Fibroblast of lung (primary cell): Measurements from ENCODE around the gene GLRA1. TPM values are rescaled to one million over a fixed set of nuclear protein-coding genes. Genes with fewer than 3 reads are reported as not detected.

ENCODE experiments used
- DNase-seq, 2 donors: peaks; one replicate each; pipeline versions ENCODE4 v3.0.0 to v3.0.0-alpha.2; 2010; ENCODE audit warnings: low read depth in 2 of 2
- H2AFZ ChIP-seq: 2 replicates; pipeline ENCODE4 v1.5.1; 2012; ENCODE audit warnings: low read length, control low read depth, inconsistent platforms
- H3K27ac ChIP-seq: 2 replicates; pipeline ENCODE4 v1.5.1; 2011; ENCODE audit warnings: low read length, control low read depth; ENCODE audit not compliant: insufficient read depth
- H3K27me3 ChIP-seq: 2 replicates; pipeline ENCODE4 v1.5.1; 2011; ENCODE audit warnings: mild to moderate bottlenecking, low read length; ENCODE audit not compliant: control insufficient read depth, insufficient read depth
- H3K36me3 ChIP-seq: 2 replicates; pipeline ENCODE4 v1.5.1; 2011; ENCODE audit warnings: low read length; ENCODE audit not compliant: control insufficient read depth, insufficient read depth
- H3K4me1 ChIP-seq: 2 replicates; pipeline ENCODE4 v1.5.1; 2011; ENCODE audit warnings: low read length; ENCODE audit not compliant: control insufficient read depth, insufficient read depth; ENCODE audit errors: extremely low read depth
- H3K4me2 ChIP-seq: 2 replicates; pipeline ENCODE4 v1.5.1; 2011; ENCODE audit warnings: low read length, control low read depth; ENCODE audit not compliant: insufficient read depth; ENCODE audit errors: extremely low read depth
- H3K4me3 ChIP-seq, 4 experiments: fragments of 200-600 bp in 1 of 4; sonication (generic) in 1 of 4; replicated peaks in 1 of 4; 2 replicates each; pipeline ENCODE4 v1.5.1; 2011 to 2016; ENCODE audit warnings: low read length in 4 of 4, low read depth in 3 of 4, mild to moderate bottlenecking in 3 of 4, control low read depth in 2 of 4, inconsistent platforms in 1 of 4, mixed read lengths in 1 of 4; ENCODE audit not compliant: insufficient read depth in 1 of 4; ENCODE audit errors: control extremely low read depth in 1 of 4
- H3K79me2 ChIP-seq: 2 replicates; pipeline ENCODE4 v1.5.1; 2012; ENCODE audit warnings: mild to moderate bottlenecking, low read length, inconsistent platforms; ENCODE audit not compliant: control insufficient read depth, insufficient read depth
- H3K9ac ChIP-seq: 2 replicates; pipeline ENCODE4 v1.5.1; 2011; ENCODE audit warnings: mild to moderate bottlenecking, low read length, control low read depth; ENCODE audit not compliant: insufficient read depth
- H3K9me3 ChIP-seq: 2 replicates; pipeline ENCODE4 v1.5.1; 2012; ENCODE audit warnings: low read depth, low read length; ENCODE audit not compliant: control insufficient read depth, insufficient read depth
- H4K20me1 ChIP-seq: 2 replicates; pipeline ENCODE4 v1.5.1; 2011; ENCODE audit warnings: low read length; ENCODE audit not compliant: control insufficient read depth, insufficient read depth; ENCODE audit errors: extremely low read depth
- CTCF ChIP-seq, 2 donors: IDR thresholded peaks in 1 of 2; conservative IDR thresholded peaks in 1 of 2; 1 replicate in 1 of 2; 2 replicates in 1 of 2; pipeline ENCODE4 v1.5.1; 2011 to 2012; ENCODE audit warnings: low read length in 2 of 2, control low read depth in 1 of 2, inconsistent platforms in 1 of 2, low read depth in 1 of 2, mild to moderate bottlenecking in 1 of 2
- EZH2 ChIP-seq: IDR thresholded peaks from 2 replicates; pipeline ENCODE4 v1.5.1; 2012; ENCODE audit warnings: low read length, control low read depth, mild to moderate bottlenecking; ENCODE audit errors: missing control alignments
- polyA plus RNA-seq, 2 donors: library from polyadenylated mRNA; depleted of rRNA in 1 of 2; stranded (reverse) in 1 of 2; unstranded in 1 of 2; fragments of >200 nt; gene quantifications; 2 replicates each; pipeline ENCODE4 v1.2.1, GENCODE V29; 2011 to 2012; ENCODE audit warnings: missing spikeins in 1 of 2
- total RNA-seq: library from RNA; depleted of rRNA; stranded (reverse); fragments of >200 nt; gene quantifications from 2 replicates; pipeline ENCODE4 v1.2.1, GENCODE V29; 2014

Gene GLRA1
- total and polyA plus RNA-seq, 2 donors (not counting 1 experiment from before 2014, with no cell fraction given) = not detected

GRCh38 chr5:151958111-151958510 lies 33.5 kb upstream of the GLRA1 start:
- H4K20me1 ChIP-seq = no peaks in the 10 kb centered on the region
- TF ChIP-seq CTCF (conservative IDR thresholded peaks at IDR 0.05 in 1 of 2, IDR thresholded peaks at IDR 0.05 in 1 of 2; ENCODE audit: low read depth in 1 of 2, low read length in 2 of 2) (no peak), EZH2 (no peak)
- no peak overlapping the region for H3K4me2 ChIP-seq
- no peaks in the 10 kb centered on the region for H3K79me2 ChIP-seq
- H3K27ac ChIP-seq = no peak overlapping the region
- H3K36me3 ChIP-seq = no peaks in the 10 kb centered on the region
- H3K4me1 ChIP-seq = no peaks in the 10 kb centered on the region
- H3K4me3 ChIP-seq = no peak overlapping the region
- H3K9me3 ChIP-seq = no peaks in the 10 kb centered on the region
- H3K9ac ChIP-seq = no peak overlapping the region
- no peaks in the 10 kb centered on the region for H3K27me3 ChIP-seq
- H2AFZ ChIP-seq = no peak overlapping the region
- no peak for DNase-seq

- no peaks in the 10 kb centered on the region for H4K20me1 ChIP-seq
- no peaks in the 10 kb centered on the region for H3K27me3 ChIP-seq
- no peaks in the 10 kb centered on the region for H3K9me3 ChIP-seq
- H3K27ac ChIP-seq = no peak overlapping the region
- no peaks in the 10 kb centered on the region for H3K79me2 ChIP-seq
- no peak for DNase-seq
- TF ChIP-seq EZH2 (no peak), CTCF (conservative IDR thresholded peaks at IDR 0.05 in 1 of 2, IDR thresholded peaks at IDR 0.05 in 1 of 2; ENCODE audit: low read depth in 1 of 2, low read length in 2 of 2) (no peak)
- H2AFZ ChIP-seq = no peak overlapping the region
- no peaks in the 10 kb centered on the region for H3K4me1 ChIP-seq
- no peak overlapping the region for H3K9ac ChIP-seq
- no peaks in the 10 kb centered on the region for H3K36me3 ChIP-seq
- H3K4me2 ChIP-seq = no peak overlapping the region
- no peak overlapping the region for H3K4me3 ChIP-seq
These were observed 32.1 kb upstream of the GLRA1 start for GRCh38 chr5:151956725-151957124.

- Histone ChIP-seq H3K27ac (no peak overlapping the region), H3K9ac (no peak overlapping the region)
These were observed 29.6 kb upstream of the GLRA1 start for GRCh38 chr5:151954255-151954654.

More at GRCh38 chr5:151954255-151954654, 29.6 kb upstream of the GLRA1 start:
- DNase-seq = no peak
- Histone ChIP-seq H2AFZ (no peak overlapping the region), H3K4me3 (no peak overlapping the region), H3K79me2 (no peaks in the 10 kb centered on the region), H3K9me3 (no peaks in the 10 kb centered on the region), H3K4me2 (no peak overlapping the region), H3K36me3 (no peaks in the 10 kb centered on the region), H3K27me3 (no peaks in the 10 kb centered on the region), H3K4me1 (no peaks in the 10 kb centered on the region), H4K20me1 (no peaks in the 10 kb centered on the region)
- TF ChIP-seq CTCF (conservative IDR thresholded peaks at IDR 0.05 in 1 of 2, IDR thresholded peaks at IDR 0.05 in 1 of 2; ENCODE audit: low read depth in 1 of 2, low read length in 2 of 2) = no peak
